HL-60 (cell line): ENCODE data around the gene THAP3.
"Not testable (repeated sequence)": the region's sequence is repeated elsewhere in the genome, so short reads cannot be mapped to it uniquely, and the experiment has no call there.

Source experiments
- DNase-seq, 2 experiments: peaks; one replicate each; pipeline ENCODE4 v3.0.0-alpha.2; 2010 to 2020; ENCODE audit warnings: low read depth in 1 of 2, low spot score in 1 of 2
- H3K27ac ChIP-seq: fragments of 250-450 bp; sonication (Bioruptor Pico); replicated peaks from 2 replicates; pipeline ENCODE4 v1.5.1; 2020; ENCODE audit warnings: mild to moderate bottlenecking, moderate library complexity
- H3K27me3 ChIP-seq: fragments of 250-450 bp; sonication (Bioruptor Pico); 2 replicates; pipeline ENCODE4 v1.5.1; 2021; ENCODE audit warnings: mild to moderate bottlenecking, moderate library complexity; ENCODE audit not compliant: insufficient read depth, poor library complexity, severe bottlenecking
- H3K4me3 ChIP-seq: replicated peaks from 2 replicates; pipeline ENCODE4 v1.5.1; 2011; ENCODE audit warnings: mild to moderate bottlenecking, control low read depth, low read length; ENCODE audit not compliant: insufficient read depth
- GABPA ChIP-seq: IDR thresholded peaks from 2 replicates; pipeline ENCODE4 v1.6.1; 2012; ENCODE audit warnings: low read depth
- POLR2AphosphoS5 ChIP-seq: IDR thresholded peaks from 2 replicates; pipeline ENCODE4 v1.6.1; 2012; ENCODE audit warnings: low read depth
- REST ChIP-seq: IDR thresholded peaks from 2 replicates; pipeline ENCODE4 v1.6.1; 2012; ENCODE audit warnings: low read depth; ENCODE audit not compliant: insufficient replicate concordance
- SPI1 ChIP-seq: IDR thresholded peaks from 2 replicates; pipeline ENCODE4 v1.6.1; 2012; ENCODE audit warnings: low read depth, mild to moderate bottlenecking, borderline replicate concordance
- TF ChIP-seq, protein P1 (sequence below): IDR thresholded peaks from one replicate; pipeline ENCODE4 v1.5.1; 2011; ENCODE audit warnings: low read length, control low read depth, inconsistent platforms; ENCODE audit not compliant: insufficient read depth

THAP3 gene

GRCh38 chr1:6637770-6638169 is 13.1 kb downstream of the THAP3 start:
- TF ChIP-seq, protein P1, sequence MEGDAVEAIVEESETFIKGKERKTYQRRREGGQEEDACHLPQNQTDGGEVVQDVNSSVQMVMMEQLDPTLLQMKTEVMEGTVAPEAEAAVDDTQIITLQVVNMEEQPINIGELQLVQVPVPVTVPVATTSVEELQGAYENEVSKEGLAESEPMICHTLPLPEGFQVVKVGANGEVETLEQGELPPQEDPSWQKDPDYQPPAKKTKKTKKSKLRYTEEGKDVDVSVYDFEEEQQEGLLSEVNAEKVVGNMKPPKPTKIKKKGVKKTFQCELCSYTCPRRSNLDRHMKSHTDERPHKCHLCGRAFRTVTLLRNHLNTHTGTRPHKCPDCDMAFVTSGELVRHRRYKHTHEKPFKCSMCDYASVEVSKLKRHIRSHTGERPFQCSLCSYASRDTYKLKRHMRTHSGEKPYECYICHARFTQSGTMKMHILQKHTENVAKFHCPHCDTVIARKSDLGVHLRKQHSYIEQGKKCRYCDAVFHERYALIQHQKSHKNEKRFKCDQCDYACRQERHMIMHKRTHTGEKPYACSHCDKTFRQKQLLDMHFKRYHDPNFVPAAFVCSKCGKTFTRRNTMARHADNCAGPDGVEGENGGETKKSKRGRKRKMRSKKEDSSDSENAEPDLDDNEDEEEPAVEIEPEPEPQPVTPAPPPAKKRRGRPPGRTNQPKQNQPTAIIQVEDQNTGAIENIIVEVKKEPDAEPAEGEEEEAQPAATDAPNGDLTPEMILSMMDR = no peak
- TF ChIP-seq REST (no peak), POLR2AphosphoS5 (no peak), GABPA (no peak), SPI1 (no peak)
- DNase-seq = no peak
- no peaks in the 10 kb centered on the region for H3K27me3 ChIP-seq
- no peak overlapping the region for H3K4me3 ChIP-seq
- H3K27ac ChIP-seq = no peak overlapping the region

GRCh38 chr1:6638226-6638625 is 13.6 kb downstream of the THAP3 start:
- Histone ChIP-seq H3K4me3 (no peak overlapping the region), H3K27me3 (no peaks in the 10 kb centered on the region), H3K27ac (no peak overlapping the region)
- TF ChIP-seq POLR2AphosphoS5 = no peak
- TF ChIP-seq, protein P1 = no peak
- no peak for TF ChIP-seq REST
- TF ChIP-seq GABPA = no peak
- no peak for TF ChIP-seq SPI1
- no peak for DNase-seq

GRCh38 chr1:6640867-6641266 is 16.2 kb downstream of the THAP3 start:
- DNase-seq, H3K27me3 ChIP-seq, H3K4me3 ChIP-seq, H3K27ac ChIP-seq: not testable (repeated sequence)

DNA sequence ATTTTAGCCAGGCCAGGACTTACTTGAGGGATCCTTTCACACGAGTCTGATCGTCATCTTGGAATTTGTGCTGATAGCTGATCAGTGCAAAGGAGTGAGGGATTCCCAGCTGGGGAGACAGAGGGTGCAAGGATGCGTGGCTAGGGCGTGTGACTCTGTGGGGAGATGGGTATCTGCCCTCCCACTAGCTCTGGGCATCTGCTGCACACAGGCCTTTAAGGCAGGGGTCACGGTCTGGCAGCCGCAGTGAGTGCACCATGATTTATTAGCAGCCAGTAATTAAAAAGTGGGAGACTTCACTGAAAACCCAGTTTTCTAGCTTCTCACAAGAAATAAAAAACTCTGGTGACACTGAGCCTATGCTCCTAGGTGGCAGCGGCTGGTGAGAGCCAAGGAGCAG is 20.4 kb downstream of the THAP3 start:
- DNase-seq = no peak
- Histone ChIP-seq H3K27ac (no peak overlapping the region), H3K27me3 (no peaks in the 10 kb centered on the region), H3K4me3 (no peak overlapping the region)
- TF ChIP-seq REST (no peak), SPI1 (no peak), POLR2AphosphoS5 (no peak), GABPA (no peak)
